HG02623 (cell line): ENCODE measurements around the gene TMEM243.
"Not testable (repeated sequence)": the region's sequence is repeated elsewhere in the genome, so short reads cannot be mapped to it uniquely, and the experiment has no call there.

Source experiments
- ATAC-seq: cut with Tn5 transposase; IDR thresholded peaks from one replicate; pipeline ENCODE4 v1.9.1; 2021; ENCODE audit warnings: moderate library complexity; ENCODE audit not compliant: unreplicated experiment

Gene TMEM243

DNA sequence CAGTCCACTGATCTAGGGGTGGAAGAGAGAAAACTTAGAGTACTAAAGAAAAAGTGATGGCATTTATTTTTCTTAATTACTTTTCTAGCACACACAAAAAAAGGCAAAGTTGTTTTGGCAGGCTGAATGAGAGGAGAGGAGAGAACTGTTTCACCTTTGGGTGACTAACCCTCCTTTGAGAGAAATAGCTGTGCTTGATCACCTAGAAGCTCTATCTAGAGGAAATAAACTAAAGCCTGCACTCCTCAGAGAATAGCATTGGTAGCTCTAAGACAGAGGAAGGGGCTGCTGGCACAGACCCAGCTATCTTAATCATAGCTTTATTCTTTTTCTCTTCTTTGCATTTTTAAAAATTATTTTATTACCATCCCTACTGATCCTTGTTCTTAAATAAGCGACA is 6.3 kb downstream of the TMEM243 start:
- no peak for ATAC-seq

DNA sequence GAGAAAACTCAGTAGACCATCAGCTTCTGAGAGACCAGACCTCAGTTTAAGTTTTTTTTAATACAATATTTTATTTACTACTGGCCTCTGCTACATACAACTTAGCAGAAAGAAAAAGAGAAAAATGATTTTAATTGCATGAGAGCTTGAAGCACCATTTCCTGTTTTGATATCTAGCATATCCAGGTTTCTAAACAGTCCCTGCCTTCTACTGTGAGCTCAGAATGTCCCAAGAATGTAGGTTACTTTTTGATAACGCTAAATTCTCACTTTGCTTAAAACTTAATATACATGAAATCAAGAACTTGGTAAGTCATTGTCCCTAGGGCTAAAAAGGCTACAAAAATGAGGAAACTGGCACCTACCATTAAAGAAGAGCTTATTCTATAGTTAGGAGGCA is 7.0 kb downstream of the TMEM243 start:
- no peak for ATAC-seq

DNA sequence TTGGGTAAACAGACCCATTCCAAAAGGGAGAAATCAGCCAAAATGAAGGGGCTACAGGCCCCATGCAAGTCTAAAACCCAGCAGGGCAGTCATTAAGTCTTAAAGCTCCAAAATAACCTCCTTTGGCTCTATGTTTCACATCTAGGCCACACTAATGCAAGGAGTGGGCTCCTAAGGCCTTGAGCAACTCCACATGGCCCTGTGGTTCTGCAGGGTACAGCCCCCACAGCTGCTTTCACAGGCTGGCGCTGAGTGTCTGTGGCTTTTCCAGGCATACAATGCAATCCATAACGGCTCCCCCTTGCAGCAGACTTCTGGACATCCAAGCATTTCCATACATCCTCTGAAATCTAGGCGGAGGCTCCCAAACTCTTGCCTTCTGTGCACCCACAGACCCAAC is 9.0 kb downstream of the TMEM243 start:
- no peak for ATAC-seq

DNA sequence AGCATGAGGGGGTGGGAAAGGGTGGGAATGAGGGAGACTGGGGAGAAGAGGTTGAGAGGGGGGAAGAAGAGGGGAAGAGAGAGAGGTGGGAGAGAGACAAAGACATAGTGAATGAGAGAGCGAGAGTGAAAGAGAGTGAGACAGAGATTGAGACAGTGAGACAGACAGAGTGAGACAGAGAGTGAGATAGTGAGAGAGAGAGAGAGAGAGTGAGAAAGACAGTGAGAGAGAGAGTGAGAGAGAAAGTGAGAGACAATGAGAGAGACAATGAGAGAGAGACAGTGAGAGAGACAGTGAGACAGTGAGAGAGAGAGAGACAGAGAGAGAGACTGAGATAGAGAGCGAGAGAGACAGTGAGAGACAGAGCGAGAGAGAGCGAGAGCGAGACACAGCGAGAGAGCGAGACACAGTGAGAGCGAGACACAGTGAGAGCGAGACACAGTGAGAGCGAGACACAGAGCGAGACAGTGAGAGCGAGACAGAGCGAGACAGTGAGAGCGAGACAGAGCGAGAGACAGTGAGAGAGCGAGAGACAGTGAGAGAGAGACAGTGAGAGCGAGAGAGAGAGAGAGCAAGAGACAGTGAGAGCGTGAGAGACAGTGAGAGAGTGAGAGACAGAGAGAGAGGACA is 10.1 kb downstream of the TMEM243 start:
- ATAC-seq, result no peak

DNA sequence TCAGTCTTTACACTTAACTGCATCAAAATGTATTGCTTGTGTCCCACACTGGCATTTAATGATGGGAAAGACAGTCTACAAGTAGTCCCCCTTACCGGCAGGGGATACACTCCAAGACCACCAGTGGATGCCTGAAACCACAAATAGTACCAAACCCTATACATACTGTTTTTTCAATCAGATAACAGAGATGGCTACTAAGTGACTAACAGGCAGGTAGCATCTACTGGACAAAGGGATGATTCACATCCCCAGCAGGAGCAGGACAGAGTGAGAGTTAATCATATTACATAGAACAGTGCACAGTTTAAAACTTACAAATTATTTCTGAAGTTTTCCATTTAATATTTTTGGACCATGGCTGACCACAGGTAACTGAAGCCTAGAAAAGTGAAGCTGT is 13.2 kb downstream of the TMEM243 start:
- ATAC-seq, result no peak

DNA sequence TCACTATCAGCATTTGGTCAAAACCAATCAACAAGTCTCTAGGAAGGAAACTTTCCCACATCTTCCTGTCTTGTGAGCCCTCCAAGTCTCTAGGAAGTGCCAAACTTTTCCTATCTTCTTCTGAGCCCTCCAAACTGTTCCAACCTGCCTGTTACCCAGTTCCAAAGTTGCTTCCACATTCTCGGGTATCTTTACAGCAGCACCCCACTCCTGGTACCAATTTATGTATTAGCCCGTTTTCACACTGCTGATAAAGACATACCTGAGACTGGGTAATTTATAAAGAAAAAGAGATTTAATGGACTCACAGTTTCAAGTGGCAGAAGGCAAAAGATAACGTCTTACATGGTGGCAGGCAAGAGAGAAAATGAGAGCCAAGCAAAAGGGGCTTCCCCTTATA is 13.8 kb downstream of the TMEM243 start:
- not testable (repeated sequence) for ATAC-seq

DNA sequence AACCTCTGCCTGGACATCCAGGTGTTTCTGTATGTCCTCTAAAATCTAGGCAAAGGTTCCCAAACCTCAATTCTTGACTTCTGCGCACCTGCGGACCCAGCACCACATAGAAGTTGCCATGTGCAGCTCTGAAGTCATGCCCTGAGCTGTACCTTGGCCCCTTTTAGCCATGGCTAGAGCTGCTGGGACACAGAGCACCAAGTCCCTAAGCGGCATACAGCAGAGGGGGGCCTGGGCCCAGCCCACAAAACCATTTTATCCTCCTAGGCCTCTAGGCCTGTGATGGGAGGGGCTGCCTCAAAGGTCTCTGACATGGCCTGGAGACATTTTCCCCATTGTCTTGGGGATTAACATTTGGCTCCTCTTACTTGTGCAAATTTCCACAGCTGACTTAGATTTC is 14.6 kb downstream of the TMEM243 start:
- ATAC-seq, result no peak

DNA sequence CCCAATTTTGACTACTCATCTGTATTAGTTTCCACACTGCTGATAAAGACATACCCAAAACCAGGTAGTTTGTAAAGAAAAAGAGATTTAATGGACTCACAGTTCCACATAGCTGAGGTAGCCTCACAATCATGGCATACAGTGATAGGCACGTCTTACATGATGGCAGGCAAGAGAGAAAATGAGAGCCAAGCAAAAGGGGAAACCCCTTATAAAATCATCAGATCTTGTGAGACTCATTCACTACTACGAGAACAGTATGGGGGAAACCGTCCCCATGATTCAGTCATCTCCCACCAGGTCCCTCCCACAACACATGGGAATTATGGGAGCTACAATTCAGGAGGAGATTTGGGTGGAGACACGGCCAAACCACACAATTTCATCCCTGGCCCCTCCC is 15.6 kb downstream of the TMEM243 start:
- not testable (repeated sequence) for ATAC-seq

DNA sequence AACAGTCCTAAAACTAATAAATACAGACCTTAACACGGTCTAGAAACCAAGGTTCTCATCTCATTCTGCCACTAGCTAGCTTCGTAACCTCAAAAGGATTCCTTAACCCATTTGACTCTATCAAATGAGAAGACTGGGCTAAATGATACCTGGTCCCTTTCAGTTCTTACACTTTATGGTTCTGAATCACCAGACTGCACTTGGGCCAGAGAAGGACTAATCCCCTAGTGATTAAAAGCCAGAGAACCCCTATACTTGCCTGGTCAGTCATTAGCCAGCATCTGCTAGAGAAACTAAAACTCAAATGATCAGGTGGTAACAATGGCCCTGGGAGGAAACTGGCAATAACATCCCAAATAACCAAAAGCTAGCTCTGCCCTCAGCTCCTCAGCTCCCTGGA is 16.8 kb downstream of the TMEM243 start:
- no peak for ATAC-seq

DNA sequence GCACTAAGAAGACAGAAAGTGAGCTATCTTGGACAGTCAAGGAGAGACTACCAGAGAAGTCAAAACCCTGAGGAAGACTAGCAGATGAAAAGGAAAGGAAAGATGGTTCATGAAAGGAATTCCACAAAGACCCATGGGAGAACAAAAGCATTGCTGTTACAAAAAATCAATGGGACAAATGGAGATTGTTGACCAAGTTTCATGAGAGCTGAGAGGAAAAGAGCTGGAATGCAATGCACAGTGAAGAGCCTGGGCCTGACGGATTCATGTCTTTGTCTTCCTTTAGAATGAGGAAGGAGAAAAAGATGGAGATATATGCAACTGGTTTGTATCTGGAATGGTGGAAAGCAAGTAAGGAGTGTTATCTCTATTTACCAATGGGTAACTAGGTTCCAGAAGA is 17.3 kb downstream of the TMEM243 start:
- no peak for ATAC-seq

DNA sequence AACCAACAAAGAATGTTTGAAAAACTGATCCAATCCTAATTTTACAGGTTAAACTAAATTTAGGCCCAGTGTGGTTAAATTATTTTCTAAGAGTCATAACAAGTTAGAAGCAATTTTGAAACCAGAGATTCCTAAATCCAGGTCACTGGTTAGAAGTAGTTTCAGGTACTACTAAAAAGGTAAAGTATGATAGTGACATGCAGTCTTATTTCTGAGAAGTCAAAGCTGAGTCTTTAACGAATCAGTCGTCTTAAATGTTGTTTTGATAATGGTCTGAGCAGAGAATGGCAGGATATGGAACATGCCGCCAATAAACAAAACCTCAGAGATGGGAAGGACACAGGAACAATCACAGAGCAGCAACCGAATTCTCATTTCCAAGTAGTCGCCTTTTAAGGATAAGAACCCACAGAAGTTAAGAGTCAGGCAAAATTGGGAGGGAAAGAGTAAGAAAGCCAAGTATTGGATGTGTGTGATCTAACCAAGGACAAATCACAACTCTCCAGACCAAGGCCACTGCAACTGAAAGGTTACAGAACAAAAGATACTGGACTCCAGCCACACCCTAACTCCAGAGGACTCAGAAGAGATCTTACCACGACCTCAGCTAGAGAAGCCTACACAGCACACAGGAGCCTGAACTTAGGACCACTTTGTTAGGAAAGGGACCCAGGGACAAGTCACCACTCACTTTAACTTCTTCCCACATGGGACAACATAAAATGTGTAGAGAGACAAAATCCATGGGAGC is 19.7 kb downstream of the TMEM243 start:
- ATAC-seq, result no peak

DNA sequence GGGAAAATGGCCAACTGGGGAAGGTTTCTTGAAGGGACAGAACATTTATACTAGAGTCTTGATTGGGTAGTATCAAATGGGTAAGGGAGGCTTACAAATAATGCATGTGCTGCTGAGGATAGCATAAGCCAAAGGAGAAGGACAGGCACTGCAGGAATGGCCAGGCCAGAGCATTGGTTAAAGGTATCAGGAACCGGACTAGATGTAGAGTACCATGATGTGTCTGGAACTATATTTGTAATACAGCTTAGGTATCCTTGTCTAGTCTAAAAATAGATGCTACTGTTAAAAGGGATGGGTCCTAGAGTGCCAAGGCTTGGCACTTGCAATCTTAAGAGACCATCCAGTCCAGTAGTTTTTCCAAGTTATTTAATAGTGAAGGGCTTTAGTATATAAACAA is 20.3 kb downstream of the TMEM243 start:
- no peak for ATAC-seq

DNA sequence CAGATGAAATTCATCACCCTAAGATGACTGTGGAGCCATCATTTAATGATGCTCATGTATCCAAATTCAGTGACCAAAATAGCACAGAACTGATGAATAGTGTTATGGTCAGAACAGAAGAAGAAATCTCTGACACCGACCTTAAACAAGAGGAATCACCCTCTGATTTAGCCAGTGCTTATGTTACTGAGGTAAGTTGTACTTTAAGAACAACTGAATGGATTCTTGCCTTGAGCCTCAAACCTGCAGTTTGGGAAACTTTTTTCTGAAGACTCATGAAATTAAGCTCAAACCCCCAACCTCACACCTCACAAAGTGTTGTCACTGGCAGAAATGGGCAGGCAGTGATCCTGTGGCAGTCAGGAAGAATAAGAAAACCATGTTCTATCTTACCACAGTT is 25.6 kb downstream of the TMEM243 start:
- no peak for ATAC-seq

DNA sequence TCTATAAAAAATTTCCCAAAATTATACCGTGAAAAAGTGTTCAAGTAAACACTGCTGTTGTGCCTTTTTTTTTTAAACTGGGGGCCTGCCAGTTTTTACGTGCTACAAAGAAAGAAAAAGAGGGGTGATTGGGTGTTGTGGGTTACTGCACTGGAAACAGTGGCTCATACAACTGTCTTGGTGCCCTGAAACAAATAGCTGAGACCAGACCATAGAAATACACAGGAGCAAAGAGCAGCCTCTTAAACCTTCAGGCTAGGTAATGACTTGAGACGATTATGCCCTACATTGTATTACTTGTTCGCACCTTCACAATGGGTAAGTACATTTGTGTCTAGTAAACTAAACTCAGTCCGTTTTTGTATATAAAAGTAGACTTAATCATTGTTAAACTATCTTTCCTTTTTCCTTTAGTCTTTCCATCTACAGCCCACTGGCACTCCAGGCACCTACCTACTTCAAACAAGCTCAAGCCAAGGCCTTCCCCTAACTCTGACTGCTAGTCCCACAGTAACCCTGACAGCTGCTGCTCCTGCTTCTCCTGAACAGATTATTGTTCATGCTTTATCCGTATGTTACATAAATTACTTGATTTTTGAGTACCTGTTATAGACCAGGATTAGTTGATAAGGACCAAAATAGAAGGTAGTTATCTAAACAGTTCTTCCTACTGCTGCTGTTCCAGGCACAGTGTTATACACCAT is 26.6 kb downstream of the TMEM243 start:
- ATAC-seq, result no peak

DNA sequence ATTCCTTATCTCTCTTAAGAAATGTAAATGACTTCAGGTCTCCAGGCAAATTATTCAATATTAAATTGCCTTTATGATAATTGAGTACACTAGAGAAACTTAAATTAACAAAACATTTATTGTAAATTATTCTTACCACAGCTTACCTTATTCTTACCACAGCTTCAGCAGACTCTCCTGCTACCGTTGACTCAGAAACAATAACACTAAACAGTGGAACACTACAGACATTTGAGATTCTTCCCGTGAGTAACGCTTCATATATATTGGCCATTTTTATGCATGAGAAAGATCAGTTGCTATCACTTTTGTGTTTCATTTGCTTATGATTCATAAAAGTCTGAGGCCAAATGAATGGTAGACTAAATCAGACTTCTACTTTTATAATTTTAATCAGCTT is 28.7 kb downstream of the TMEM243 start:
- no peak for ATAC-seq

DNA sequence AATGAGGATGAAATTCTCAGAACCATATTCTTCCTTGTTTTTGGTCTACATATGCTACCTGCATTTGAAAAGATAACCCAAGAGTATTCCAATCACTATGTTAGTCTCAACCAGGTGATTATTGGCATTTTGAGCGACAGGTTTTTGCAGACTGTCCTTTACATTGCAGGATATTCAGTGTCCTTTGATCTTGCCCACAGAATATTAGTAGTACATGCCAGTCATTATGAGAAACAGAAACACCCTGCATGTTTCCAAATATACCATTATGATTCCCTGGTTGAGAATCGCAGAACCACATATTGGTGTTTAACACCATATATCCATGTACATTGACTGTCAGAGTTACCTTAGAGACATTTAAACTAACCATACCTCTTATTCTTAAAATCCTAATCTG is 30.6 kb downstream of the TMEM243 start:
- no peak for ATAC-seq

DNA sequence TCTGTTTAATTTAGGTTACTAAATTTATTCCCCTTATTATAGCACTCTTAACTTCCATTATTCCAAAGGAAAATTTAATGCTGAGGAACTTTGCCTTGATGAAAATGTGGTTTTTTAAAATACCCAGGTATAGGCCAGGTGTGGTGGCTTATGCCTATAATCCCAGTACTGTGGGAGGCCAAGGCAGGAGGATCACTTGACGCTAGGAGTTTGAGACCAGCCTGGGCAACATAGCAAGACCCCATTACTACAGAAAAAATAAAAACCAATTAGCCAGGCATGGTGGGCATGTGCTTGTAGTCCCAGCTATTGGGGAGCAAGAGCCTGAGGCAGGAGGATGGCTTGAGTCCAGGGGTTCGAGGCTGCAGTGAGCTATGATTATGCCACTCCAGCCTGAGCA is 32.4 kb downstream of the TMEM243 start:
- no peak for ATAC-seq

DNA sequence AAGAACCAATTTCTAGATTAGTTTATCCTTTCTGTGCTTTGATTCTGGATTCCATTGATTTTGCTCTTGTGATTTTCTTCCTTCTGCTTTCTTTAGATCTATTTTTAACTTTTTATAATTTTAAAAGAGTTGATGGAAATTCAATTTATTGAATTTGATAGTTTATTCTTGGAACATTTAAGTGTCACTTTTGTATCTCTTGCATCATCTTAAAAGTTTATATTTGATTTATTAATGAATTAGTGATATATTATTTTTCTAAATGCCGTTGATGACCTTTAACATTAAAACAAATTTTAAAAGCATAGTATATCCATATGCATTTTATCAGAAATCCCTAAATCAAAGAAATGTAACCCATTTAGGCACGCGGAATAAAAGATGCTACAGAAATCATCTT is 40.4 kb downstream of the TMEM243 start:
- ATAC-seq, result no peak

DNA sequence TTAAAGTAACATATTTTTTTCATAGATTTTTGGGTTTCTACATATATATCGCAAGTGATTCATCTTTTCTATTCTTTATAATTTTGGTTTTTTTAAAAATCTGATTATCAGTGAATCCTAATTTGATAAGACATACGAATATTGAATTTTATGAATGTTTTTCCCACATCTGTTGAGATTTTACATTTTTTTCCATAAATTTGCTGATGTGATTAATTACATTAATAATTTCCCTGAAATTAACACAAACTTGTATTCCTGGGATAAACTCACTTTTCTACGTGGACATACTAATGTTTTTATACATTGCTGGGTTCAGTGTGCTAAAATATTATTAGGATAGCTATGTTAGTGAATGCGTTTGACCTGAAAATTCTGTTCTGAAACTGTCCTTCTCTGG is 41.2 kb downstream of the TMEM243 start:
- ATAC-seq, result no peak

DNA sequence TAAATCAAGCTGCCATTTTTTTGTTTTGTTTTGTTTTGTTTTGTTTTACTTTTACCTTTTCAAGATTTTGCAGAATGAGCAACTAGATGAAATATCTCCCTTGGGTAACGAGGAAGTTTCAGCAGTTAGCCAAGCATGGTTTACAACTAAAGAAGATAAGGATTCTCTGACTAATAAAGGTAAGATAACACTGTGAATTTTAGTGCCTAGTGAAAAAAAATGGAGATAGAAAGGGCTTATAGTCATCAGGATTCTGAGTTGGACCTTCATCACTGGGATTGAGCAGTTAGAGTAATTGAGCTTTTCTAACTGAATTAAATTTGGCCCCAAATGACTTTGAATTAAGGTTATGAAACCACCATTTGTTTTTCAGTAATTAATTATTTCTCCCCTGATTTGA is 46.1 kb downstream of the TMEM243 start:
- no peak for ATAC-seq

DNA sequence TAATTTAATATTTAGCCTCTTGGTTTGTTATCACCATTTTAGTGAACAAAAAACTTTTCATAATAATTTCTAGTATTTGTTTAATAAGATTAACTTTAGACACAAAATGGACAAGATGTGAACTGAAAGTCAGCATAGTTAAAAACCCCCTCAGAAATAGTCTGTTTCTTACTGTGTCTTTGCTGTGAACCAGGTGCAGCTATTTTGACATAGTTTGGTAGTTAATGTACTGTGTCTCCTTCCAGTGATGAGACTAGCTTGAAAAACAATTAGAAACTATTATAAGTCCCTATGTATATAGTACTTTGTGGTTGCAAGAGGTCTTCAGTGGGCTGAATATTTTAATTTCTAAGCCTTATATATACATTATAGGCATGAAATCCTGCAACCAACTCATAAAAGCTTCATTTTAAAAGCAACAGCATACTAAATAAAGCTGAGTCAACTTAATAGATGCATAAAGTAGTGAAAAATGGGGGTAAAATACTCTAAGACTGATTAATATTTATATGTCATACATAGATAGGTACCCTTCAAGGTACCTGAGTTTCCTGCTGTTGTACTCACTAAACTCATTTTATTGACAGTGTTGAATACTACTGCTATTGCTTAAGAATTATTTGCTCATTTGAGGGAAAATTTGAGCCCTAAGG is 48.1 kb downstream of the TMEM243 start:
- no peak for ATAC-seq

DNA sequence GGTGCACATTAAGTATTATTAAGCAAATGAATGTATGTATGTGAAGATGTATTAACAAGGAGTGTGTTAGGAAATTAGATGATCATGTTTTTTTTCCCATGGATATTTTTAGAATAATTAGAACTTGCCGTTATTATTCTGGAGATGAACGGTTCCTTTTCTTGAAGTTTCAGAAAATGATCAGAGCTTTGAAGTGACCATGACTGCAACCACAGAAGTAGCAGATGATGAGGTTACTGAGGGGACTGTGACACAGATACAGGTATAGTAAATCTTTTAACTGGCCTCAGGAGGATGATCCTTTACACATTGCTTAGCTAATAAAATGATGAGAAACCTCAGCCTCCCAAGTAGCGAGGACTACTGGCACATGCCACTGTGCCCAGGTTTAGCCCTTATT is 48.7 kb downstream of the TMEM243 start:
- no peak for ATAC-seq
